GM12878 (cell line): ENCODE results near the gene MRPL34. TPM values are rescaled to one million over a fixed set of nuclear protein-coding genes. Genes with fewer than 3 reads are reported as not detected.

Experiments
- BACH1 ChIP-seq: fragments of 450-650 bp; IDR thresholded peaks from 2 replicates; pipeline ENCODE4 v1.6.1; 2017; ENCODE audit warnings: mild to moderate bottlenecking, borderline replicate concordance
- CBX5 ChIP-seq: sonication (generic); IDR thresholded peaks from 2 replicates; pipeline ENCODE4 v1.6.1; 2016; ENCODE audit warnings: low read depth, moderate library complexity, mild to moderate bottlenecking, inconsistent platforms
- ESRRA ChIP-seq: IDR thresholded peaks from 2 replicates; pipeline ENCODE4 v1.6.1; 2012; ENCODE audit warnings: mild to moderate bottlenecking, low read length, improper control_type of control experiment
- HDGF ChIP-seq: fragments of 450-650 bp; IDR thresholded peaks from 2 replicates; pipeline ENCODE4 v1.6.1; 2016; ENCODE audit warnings: antibody characterized with exemption
- IKZF1 ChIP-seq: fragments of 450-650 bp; conservative IDR thresholded peaks from 2 replicates; pipeline ENCODE4 v1.6.1; 2017; ENCODE audit warnings: antibody characterized with exemption, mild to moderate bottlenecking
- JUNB ChIP-seq: IDR thresholded peaks from 2 replicates; pipeline ENCODE4 v1.6.1; 2016; ENCODE audit warnings: antibody characterized with exemption, mild to moderate bottlenecking
- MTA2 ChIP-seq: fragments of 450-650 bp; IDR thresholded peaks from 2 replicates; pipeline ENCODE4 v1.6.1; 2016; ENCODE audit warnings: low read depth, mild to moderate bottlenecking, moderate library complexity
- SREBF1 ChIP-seq: IDR thresholded peaks from 2 replicates; pipeline ENCODE4 v1.6.1; 2012; ENCODE audit warnings: mild to moderate bottlenecking, low read length
- SREBF2 ChIP-seq: IDR thresholded peaks from 2 replicates; pipeline ENCODE4 v1.6.1; 2012; ENCODE audit warnings: mild to moderate bottlenecking, low read length
- STAT1 ChIP-seq: fragments of 450-650 bp; conservative IDR thresholded peaks from 2 replicates; pipeline ENCODE4 v1.6.1; 2014; ENCODE audit warnings: antibody characterized with exemption, mild to moderate bottlenecking
- TCF7 ChIP-seq: IDR thresholded peaks from 2 replicates; pipeline ENCODE4 v1.6.1; 2014; ENCODE audit warnings: antibody characterized with exemption, borderline replicate concordance
- YBX1 ChIP-seq: fragments of 450-650 bp; IDR thresholded peaks from 2 replicates; pipeline ENCODE4 v1.6.1; 2016; ENCODE audit warnings: antibody characterized with exemption
- ZBED1 ChIP-seq: IDR thresholded peaks from 2 replicates; pipeline ENCODE4 v1.6.1; 2016; ENCODE audit warnings: borderline replicate concordance
- ZNF217 ChIP-seq: fragments of 450-650 bp; IDR thresholded peaks from 2 replicates; pipeline ENCODE4 v1.6.1; 2017; ENCODE audit warnings: antibody characterized with exemption, mild to moderate bottlenecking
- polyA plus RNA-seq, 11 experiments: library from polyadenylated mRNA; depleted of rRNA in 4 of 11; unstranded in 6 of 11; stranded (reverse) in 5 of 11; fragments of >200 nt; fragmentation: Nextera tagmentation in 4 of 11; fragmentation: Illumina TruSeq in 1 of 11; extraction: Ambion mirVana in 4 of 11; extraction: Trizol in 1 of 11; gene quantifications; 1 replicate in 1 of 11; 2 replicates in 10 of 11; pipeline versions ENCODE4 v1.2.1 to v1.2.3, GENCODE V29; 2011 to 2016; ENCODE audit warnings: inconsistent platforms in 2 of 11, missing spikeins in 2 of 11, low read depth in 1 of 11
- total RNA-seq, 4 experiments: library from RNA; depleted of rRNA in 3 of 4; stranded (reverse); fragments of >200 nt in 3 of 4; fragmentation: Illumina TruSeq in 1 of 4; extraction: Trizol in 1 of 4; gene quantifications; 2 replicates each; pipeline versions ENCODE4 v1.2.1 to v1.2.3, GENCODE V29; 2013 to 2021
- TF ChIP-seq, protein P1 (sequence below): IDR thresholded peaks from 2 replicates; pipeline ENCODE4 v1.6.1; 2011; ENCODE audit warnings: low read depth, low read length, improper control_type of control experiment, borderline replicate concordance
- TF ChIP-seq, protein P2 (sequence below): IDR thresholded peaks from 2 replicates; pipeline ENCODE4 v1.6.1; 2011; ENCODE audit warnings: borderline replicate concordance, low read depth, mild to moderate bottlenecking, moderate library complexity, mixed read lengths, low read length; ENCODE audit not compliant: insufficient read depth; ENCODE audit errors: extremely low read length
- TF ChIP-seq, protein P3 (sequence below): fragments of 150-350 bp; IDR thresholded peaks from 2 replicates; pipeline ENCODE4 v1.6.1; 2016; ENCODE audit warnings: low read depth, low read length
- TF ChIP-seq, protein P4 (sequence below), 3 experiments: IDR thresholded peaks in 2 of 3; conservative IDR thresholded peaks in 1 of 3; 2 replicates each; pipeline ENCODE4 v1.5.1; 2011; ENCODE audit warnings: low read depth in 3 of 3, low read length in 3 of 3, mild to moderate bottlenecking in 3 of 3, control low read depth in 2 of 3, moderate library complexity in 2 of 3, inconsistent platforms in 1 of 3, mixed read lengths in 1 of 3; ENCODE audit not compliant: control insufficient read depth in 2 of 3, insufficient read depth in 1 of 3; ENCODE audit errors: extremely low read depth in 1 of 3

MRPL34 gene
- total and polyA plus RNA-seq, 10 of the 15 experiments (the other 5 are each of a cell fraction or from before 2014, with no cell fraction given): 8.6 to 198 (median 78.6) TPM

DNA sequence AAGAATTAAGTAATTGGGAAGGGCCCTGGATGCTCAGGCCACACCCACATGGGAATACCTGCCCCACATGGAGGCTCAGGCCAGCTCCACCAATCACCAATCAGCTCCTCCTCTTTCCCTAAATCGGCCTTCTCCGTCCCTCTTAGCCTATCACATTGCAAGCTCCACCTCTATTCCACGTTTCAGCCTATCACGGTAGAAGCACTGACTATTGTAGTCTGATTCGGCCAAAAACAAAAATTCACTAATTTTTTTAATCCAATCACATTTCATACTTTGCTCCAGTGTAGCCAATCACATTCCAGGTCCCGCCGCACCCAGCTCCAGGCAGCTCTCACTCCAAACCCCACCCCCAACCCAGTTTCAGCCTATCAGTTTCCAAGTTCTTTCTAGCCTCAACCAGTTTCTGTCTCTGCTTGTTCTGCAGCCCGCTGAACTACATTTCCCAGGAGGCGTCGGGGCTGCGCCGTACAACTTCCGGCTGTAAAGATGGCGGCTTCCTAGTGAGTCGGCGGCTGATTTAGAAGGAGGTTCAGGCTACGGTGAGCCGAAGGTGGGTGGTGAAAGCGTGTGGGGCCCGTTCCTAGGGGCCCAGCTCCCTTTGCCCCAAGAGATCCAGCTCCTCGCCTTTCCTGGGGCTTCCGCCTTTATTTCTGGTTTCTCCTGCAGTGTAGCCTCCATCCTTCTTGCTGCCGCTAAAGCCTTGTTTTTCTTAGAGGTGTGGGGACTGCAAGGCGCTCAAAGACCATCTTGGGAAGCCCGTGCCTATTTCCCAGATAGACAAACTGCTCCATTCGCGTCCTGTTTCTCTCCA, 38.5 kb upstream of the MRPL34 start, which contains the start of gene BABAM1 (continued):
- TF ChIP-seq, protein P1, sequence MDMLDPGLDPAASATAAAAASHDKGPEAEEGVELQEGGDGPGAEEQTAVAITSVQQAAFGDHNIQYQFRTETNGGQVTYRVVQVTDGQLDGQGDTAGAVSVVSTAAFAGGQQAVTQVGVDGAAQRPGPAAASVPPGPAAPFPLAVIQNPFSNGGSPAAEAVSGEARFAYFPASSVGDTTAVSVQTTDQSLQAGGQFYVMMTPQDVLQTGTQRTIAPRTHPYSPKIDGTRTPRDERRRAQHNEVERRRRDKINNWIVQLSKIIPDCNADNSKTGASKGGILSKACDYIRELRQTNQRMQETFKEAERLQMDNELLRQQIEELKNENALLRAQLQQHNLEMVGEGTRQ: no peak; the same call in 1 of the 2 replicates
- TF ChIP-seq SREBF1 (peak; percentile 53), SREBF2 (no peak), ZNF217 (no peak), HDGF (peak; percentile 89), JUNB (no peak), CBX5 (no peak), STAT1 (no peak), BACH1 (no peak), MTA2 (no peak), YBX1 (no peak), IKZF1 (peak; percentile 92), ZBED1 (no peak), TCF7 (no peak), ESRRA (no peak)
- TF ChIP-seq, protein P2, sequence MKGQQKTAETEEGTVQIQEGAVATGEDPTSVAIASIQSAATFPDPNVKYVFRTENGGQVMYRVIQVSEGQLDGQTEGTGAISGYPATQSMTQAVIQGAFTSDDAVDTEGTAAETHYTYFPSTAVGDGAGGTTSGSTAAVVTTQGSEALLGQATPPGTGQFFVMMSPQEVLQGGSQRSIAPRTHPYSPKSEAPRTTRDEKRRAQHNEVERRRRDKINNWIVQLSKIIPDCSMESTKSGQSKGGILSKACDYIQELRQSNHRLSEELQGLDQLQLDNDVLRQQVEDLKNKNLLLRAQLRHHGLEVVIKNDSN: no peak
- TF ChIP-seq, protein P3, sequence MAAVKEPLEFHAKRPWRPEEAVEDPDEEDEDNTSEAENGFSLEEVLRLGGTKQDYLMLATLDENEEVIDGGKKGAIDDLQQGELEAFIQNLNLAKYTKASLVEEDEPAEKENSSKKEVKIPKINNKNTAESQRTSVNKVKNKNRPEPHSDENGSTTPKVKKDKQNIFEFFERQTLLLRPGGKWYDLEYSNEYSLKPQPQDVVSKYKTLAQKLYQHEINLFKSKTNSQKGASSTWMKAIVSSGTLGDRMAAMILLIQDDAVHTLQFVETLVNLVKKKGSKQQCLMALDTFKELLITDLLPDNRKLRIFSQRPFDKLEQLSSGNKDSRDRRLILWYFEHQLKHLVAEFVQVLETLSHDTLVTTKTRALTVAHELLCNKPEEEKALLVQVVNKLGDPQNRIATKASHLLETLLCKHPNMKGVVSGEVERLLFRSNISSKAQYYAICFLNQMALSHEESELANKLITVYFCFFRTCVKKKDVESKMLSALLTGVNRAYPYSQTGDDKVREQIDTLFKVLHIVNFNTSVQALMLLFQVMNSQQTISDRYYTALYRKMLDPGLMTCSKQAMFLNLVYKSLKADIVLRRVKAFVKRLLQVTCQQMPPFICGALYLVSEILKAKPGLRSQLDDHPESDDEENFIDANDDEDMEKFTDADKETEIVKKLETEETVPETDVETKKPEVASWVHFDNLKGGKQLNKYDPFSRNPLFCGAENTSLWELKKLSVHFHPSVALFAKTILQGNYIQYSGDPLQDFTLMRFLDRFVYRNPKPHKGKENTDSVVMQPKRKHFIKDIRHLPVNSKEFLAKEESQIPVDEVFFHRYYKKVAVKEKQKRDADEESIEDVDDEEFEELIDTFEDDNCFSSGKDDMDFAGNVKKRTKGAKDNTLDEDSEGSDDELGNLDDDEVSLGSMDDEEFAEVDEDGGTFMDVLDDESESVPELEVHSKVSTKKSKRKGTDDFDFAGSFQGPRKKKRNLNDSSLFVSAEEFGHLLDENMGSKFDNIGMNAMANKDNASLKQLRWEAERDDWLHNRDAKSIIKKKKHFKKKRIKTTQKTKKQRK: 0 out of 2 replicates have a peak, but pooled peaks have one; percentile 61
- TF ChIP-seq, protein P4, sequence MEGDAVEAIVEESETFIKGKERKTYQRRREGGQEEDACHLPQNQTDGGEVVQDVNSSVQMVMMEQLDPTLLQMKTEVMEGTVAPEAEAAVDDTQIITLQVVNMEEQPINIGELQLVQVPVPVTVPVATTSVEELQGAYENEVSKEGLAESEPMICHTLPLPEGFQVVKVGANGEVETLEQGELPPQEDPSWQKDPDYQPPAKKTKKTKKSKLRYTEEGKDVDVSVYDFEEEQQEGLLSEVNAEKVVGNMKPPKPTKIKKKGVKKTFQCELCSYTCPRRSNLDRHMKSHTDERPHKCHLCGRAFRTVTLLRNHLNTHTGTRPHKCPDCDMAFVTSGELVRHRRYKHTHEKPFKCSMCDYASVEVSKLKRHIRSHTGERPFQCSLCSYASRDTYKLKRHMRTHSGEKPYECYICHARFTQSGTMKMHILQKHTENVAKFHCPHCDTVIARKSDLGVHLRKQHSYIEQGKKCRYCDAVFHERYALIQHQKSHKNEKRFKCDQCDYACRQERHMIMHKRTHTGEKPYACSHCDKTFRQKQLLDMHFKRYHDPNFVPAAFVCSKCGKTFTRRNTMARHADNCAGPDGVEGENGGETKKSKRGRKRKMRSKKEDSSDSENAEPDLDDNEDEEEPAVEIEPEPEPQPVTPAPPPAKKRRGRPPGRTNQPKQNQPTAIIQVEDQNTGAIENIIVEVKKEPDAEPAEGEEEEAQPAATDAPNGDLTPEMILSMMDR (IDR thresholded peaks at IDR 0.05 in 2 of 3, conservative IDR thresholded peaks at IDR 0.05 in 1 of 3; ENCODE audit: control insufficient read depth in 2 of 3, extremely low read depth in 1 of 3, insufficient read depth in 1 of 3, low read depth in 3 of 3, low read length in 3 of 3): no peak
